T-helper 17 cell (primary cell): ENCODE results near the gene SGTA. TPM values are rescaled to one million over a fixed set of nuclear protein-coding genes. Genes with fewer than 3 reads are reported as not detected.

ENCODE experiments used
- ATAC-seq: fragments of 150-1000 bp; cut with Tn5 transposase; 2 replicates; pipeline ENCODE4 v1.10.0; 2021; ENCODE audit warnings: mild to moderate bottlenecking, moderate library complexity
- DNase-seq, 3 donors: peaks; one replicate each; pipeline versions ENCODE4 v3.0.0 to v3.0.0-alpha.2; 2020 to 2021
- H3K9me3 ChIP-seq: one replicate; pipeline ENCODE4 v1.7.0; 2013; ENCODE audit warnings: low read length, mild to moderate bottlenecking; ENCODE audit not compliant: control insufficient read depth, poor library complexity, severe bottlenecking
- H3K27ac Mint-ChIP-seq: one replicate; pipeline ENCODE4 v1.8.0; 2022; ENCODE audit warnings: mild to moderate bottlenecking, moderate library complexity, mixed read lengths
- H3K27me3 Mint-ChIP-seq: one replicate; pipeline ENCODE4 v1.8.0; 2022; ENCODE audit warnings: mixed read lengths
- H3K36me3 Mint-ChIP-seq: one replicate; pipeline ENCODE4 v1.8.0; 2022; ENCODE audit warnings: low read depth, mixed read lengths
- H3K4me1 Mint-ChIP-seq: one replicate; pipeline ENCODE4 v1.8.0; 2022; ENCODE audit warnings: mild to moderate bottlenecking, mixed read lengths
- H3K4me3 Mint-ChIP-seq: one replicate; pipeline ENCODE4 v1.8.0; 2022; ENCODE audit warnings: mild to moderate bottlenecking, moderate library complexity, mixed read lengths
- total RNA-seq, 4 donors: library from RNA in 2 of 4; stranded (reverse) in 2 of 4; gene quantifications; one replicate each; pipeline ENCODE4 v1.2.3 and lab custom pipeline; 2022 to 2026

Gene SGTA
- total RNA-seq, 2 donors from 2014 or later = 29.2 to 31.9 TPM

GRCh38 chr19:2805991-2806649, 23.0 kb upstream of the SGTA start:
- no peak for DNase-seq
- ATAC-seq = no peak
- no peaks in the 10 kb centered on the region for H3K27me3 Mint-ChIP-seq
- H3K36me3 Mint-ChIP-seq = peaks cover 7% of the 10 kb centered on the region
- no peak overlapping the region for H3K4me3 Mint-ChIP-seq
- H3K9me3 ChIP-seq = no peaks in the 10 kb centered on the region
- peaks cover 6% of the 10 kb centered on the region for H3K4me1 Mint-ChIP-seq
- H3K27ac Mint-ChIP-seq = no peak overlapping the region

GRCh38 chr19:2805261-2805900, 22.3 kb upstream of the SGTA start:
- Mint-ChIP-seq H3K27ac (no peak overlapping the region), H3K27me3 (no peaks in the 10 kb centered on the region), H3K4me3 (no peak overlapping the region), H3K4me1 (peaks cover 6% of the 10 kb centered on the region), H3K36me3 (peaks cover 9% of the 10 kb centered on the region)
- DNase-seq (no peak), ATAC-seq (no peak)
- no peaks in the 10 kb centered on the region for H3K9me3 ChIP-seq

- ATAC-seq = no peak
- H3K9me3 ChIP-seq = no peaks in the 10 kb centered on the region
- no peaks in the 10 kb centered on the region for H3K27me3 Mint-ChIP-seq
- peaks cover 6% of the 10 kb centered on the region for H3K4me1 Mint-ChIP-seq
- peaks cover 9% of the 10 kb centered on the region for H3K36me3 Mint-ChIP-seq
- H3K4me3 Mint-ChIP-seq = no peak overlapping the region
- DNase-seq = no peak
- no peak overlapping the region for H3K27ac Mint-ChIP-seq
Measured at GRCh38 chr19:2804156-2805004, 21.3 kb upstream of the SGTA start.

GRCh38 chr19:2803486-2804155, 20.5 kb upstream of the SGTA start:
- no peaks in the 10 kb centered on the region for H3K27me3 Mint-ChIP-seq
- DNase-seq = no peak
- H3K4me3 Mint-ChIP-seq = no peak overlapping the region
- H3K9me3 ChIP-seq = no peaks in the 10 kb centered on the region
- peaks cover 6% of the 10 kb centered on the region for H3K4me1 Mint-ChIP-seq
- no peak for ATAC-seq
- no peak overlapping the region for H3K27ac Mint-ChIP-seq
- H3K36me3 Mint-ChIP-seq = peaks cover 6% of the 10 kb centered on the region

- H3K9me3 ChIP-seq = no peaks in the 10 kb centered on the region
- DNase-seq = no peak
- Mint-ChIP-seq H3K4me1 (peaks cover 6% of the 10 kb centered on the region), H3K36me3 (peaks cover 6% of the 10 kb centered on the region), H3K27ac (no peak overlapping the region), H3K4me3 (no peak overlapping the region), H3K27me3 (no peaks in the 10 kb centered on the region)
- no peak for ATAC-seq
Measured at GRCh38 chr19:2802826-2803225, 19.8 kb upstream of the SGTA start.

DNA sequence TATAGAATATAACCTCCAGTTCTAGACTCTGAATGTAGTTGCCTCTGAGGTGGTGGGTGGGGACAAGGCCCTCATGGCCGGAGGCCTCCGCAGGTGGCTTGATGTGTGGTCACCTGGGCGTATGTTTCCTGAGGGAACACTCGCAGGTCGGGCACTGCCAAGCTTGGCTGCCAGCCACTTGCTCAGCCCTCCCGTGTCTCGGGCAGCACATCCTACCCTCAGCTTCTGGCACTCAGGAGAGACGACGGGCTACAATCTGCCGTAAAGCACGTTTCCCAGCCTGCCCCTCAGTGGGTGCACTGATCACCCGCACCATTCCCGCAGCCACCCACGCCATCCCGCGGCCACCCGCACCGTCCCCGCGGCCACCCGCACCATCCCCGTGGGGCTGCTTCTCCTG, 17.4 kb upstream of the SGTA start:
- H3K9me3 ChIP-seq = no peaks in the 10 kb centered on the region
- H3K27me3 Mint-ChIP-seq = no peaks in the 10 kb centered on the region
- ATAC-seq (no peak), DNase-seq (no peak)
- H3K4me1 Mint-ChIP-seq = peaks cover 6% of the 10 kb centered on the region
- H3K36me3 Mint-ChIP-seq = peaks cover 6% of the 10 kb centered on the region
- H3K27ac Mint-ChIP-seq = no peak overlapping the region
- no peak overlapping the region for H3K4me3 Mint-ChIP-seq

DNA sequence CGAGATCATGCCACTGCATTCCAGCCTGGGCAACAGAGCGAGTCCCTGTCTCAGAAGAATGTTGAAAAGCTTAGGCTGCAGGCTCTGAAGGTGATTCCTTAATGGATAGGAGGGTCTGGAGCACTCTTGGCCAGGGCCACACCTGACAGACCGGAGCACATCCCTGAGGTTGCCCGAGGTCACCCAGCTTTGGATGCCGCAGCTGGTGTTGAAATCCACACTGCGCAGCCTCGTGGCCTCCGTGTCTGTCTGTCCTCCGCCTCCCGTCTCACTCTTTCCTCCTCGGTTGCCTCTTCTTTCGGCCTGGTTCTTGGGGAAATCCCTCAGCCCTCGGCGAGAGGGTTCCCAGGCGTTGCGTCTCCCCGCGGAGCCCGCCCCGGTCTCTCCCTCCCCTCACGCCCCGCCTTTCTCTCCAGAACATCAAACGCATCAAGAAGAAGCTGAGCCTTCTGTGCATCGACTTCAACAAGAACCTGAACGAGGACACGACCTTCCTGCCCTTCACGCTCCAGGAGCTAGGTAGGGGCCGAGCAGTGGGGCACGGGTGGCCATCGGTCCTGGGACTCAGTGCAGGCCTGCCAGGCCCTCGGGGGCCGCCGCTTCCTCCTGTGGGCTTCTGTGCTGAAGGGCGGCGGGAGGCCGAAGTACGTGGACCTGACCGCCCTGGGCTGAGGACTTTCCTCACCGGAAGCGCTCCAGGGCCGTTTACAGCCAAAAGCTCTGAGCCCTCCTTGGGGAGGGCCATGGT, 16.4 kb upstream of the SGTA start:
- Mint-ChIP-seq H3K27ac (no peak overlapping the region), H3K4me1 (peaks cover 6% of the 10 kb centered on the region), H3K27me3 (no peaks in the 10 kb centered on the region), H3K36me3 (peaks cover 6% of the 10 kb centered on the region), H3K4me3 (no peak overlapping the region)
- no peaks in the 10 kb centered on the region for H3K9me3 ChIP-seq
- ATAC-seq (no peak), DNase-seq (no peak)

DNA sequence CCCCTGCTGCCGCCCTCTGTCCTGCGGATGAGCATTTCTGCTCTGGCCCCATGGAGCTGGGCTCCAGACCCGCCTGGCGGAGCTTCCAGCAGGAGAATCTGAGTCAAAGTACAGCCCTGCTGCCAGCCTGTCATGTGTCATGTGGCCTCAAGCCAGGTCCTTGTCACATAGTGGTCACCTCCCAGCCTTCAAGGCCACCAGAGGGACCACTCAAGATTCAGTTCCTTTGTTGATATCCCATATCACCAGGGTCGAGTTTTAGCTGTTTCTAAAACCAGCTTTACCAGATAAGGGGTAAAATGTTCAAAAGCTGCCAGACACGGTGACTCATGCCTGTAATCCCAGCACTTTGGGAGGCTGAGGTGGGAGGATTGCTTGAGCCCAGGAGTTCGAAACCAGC, 15.7 kb upstream of the SGTA start:
- H3K4me1 Mint-ChIP-seq = peaks cover 6% of the 10 kb centered on the region
- H3K27ac Mint-ChIP-seq = no peak overlapping the region
- H3K36me3 Mint-ChIP-seq = peaks cover 6% of the 10 kb centered on the region
- DNase-seq = no peak
- no peaks in the 10 kb centered on the region for H3K9me3 ChIP-seq
- ATAC-seq = no peak
- no peak overlapping the region for H3K4me3 Mint-ChIP-seq
- no peaks in the 10 kb centered on the region for H3K27me3 Mint-ChIP-seq

GRCh38 chr19:2798158-2798685, 15.1 kb upstream of the SGTA start:
- H3K4me3 Mint-ChIP-seq = no peak overlapping the region
- H3K9me3 ChIP-seq = no peaks in the 10 kb centered on the region
- H3K4me1 Mint-ChIP-seq = peaks cover 6% of the 10 kb centered on the region
- no peak for DNase-seq
- no peaks in the 10 kb centered on the region for H3K27me3 Mint-ChIP-seq
- no peak overlapping the region for H3K27ac Mint-ChIP-seq
- ATAC-seq = no peak
- H3K36me3 Mint-ChIP-seq = peaks cover 6% of the 10 kb centered on the region

DNA sequence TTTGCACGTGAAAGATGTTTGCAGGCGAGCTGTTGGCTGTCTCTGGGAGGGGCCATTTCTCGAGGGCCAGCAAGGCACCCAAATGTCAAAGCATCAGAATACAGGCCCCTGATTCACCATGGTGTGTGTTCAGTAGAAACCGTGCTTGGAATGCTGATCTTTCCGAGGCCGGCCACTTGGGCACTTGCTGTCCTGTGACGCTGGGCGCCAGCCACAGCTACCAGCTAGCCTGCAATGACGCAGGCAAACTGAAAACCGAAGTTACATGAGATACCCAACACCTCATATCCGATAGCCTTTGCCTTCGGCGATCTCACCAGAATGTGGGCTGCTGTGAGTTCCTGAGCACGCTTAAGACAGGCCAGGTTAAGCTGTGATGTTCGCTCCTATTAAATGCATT, 14.2 kb upstream of the SGTA start:
- no peaks in the 10 kb centered on the region for H3K9me3 ChIP-seq
- ATAC-seq = no peak
- Mint-ChIP-seq H3K4me3 (no peak overlapping the region), H3K4me1 (peaks cover 3% of the 10 kb centered on the region), H3K27ac (no peak overlapping the region), H3K36me3 (peaks cover 2% of the 10 kb centered on the region), H3K27me3 (no peaks in the 10 kb centered on the region)
- no peak for DNase-seq

- H3K27me3 Mint-ChIP-seq = no peaks in the 10 kb centered on the region
- ATAC-seq = no peak
- H3K36me3 Mint-ChIP-seq = peaks cover 2% of the 10 kb centered on the region
- no peak for DNase-seq
- H3K4me3 Mint-ChIP-seq = no peak overlapping the region
- H3K4me1 Mint-ChIP-seq = peaks cover under 1% of the 10 kb centered on the region
- no peaks in the 10 kb centered on the region for H3K9me3 ChIP-seq
- H3K27ac Mint-ChIP-seq = no peak overlapping the region
Measured at GRCh38 chr19:2796659-2797266, 13.7 kb upstream of the SGTA start.
